Calu3 (cell line): ENCODE data around the gene HDAC8. TPM values are rescaled to one million over a fixed set of nuclear protein-coding genes. Genes with fewer than 3 reads are reported as not detected.

Experiments
- BruUV-seq: library from RNA; stranded (reverse); fragments of 400-500 nt; replicated peaks from 2 replicates; lab custom pipeline; 2021; lab: Mats Ljungman, UMichigan
- CTCF ChIA-PET: fragments of 300-600 bp; sonication (Branson Sonifier 250); formaldehyde crosslinking; loops from one replicate; lab custom pipeline; 2022; ENCODE audit warnings: antibody characterized with exemption; lab: Charles Lee
- DNase-seq: peaks from one replicate; pipeline ENCODE4 v3.0.0; 2022
- H3K27ac Mint-ChIP-seq: one replicate; pipeline ENCODE4 v1.8.0; 2022; ENCODE audit warnings: mixed read lengths; ENCODE audit not compliant: unreplicated experiment
- H3K27me3 Mint-ChIP-seq: one replicate; pipeline ENCODE4 v1.8.0; 2022; ENCODE audit warnings: mixed read lengths; ENCODE audit not compliant: unreplicated experiment
- H3K36me3 Mint-ChIP-seq: one replicate; pipeline ENCODE4 v1.8.0; 2022; ENCODE audit warnings: mild to moderate bottlenecking, moderate library complexity, mixed read lengths; ENCODE audit not compliant: insufficient read depth, unreplicated experiment
- H3K4me1 Mint-ChIP-seq: one replicate; pipeline ENCODE4 v1.8.0; 2022; ENCODE audit warnings: mild to moderate bottlenecking, low read depth, mixed read lengths; ENCODE audit not compliant: unreplicated experiment
- H3K4me3 Mint-ChIP-seq: one replicate; pipeline ENCODE4 v1.8.0; 2022; ENCODE audit warnings: mild to moderate bottlenecking, low read depth, moderate library complexity, mixed read lengths; ENCODE audit not compliant: unreplicated experiment
- H3K9me3 Mint-ChIP-seq: one replicate; pipeline ENCODE4 v1.8.0; 2022; ENCODE audit warnings: low read depth, mixed read lengths; ENCODE audit not compliant: unreplicated experiment
- intact Hi-C: fragments of 100-400 bp; cut with micrococcal nuclease; formaldehyde crosslinking; loops from one replicate; pipeline ENCODE4 v1.10.0; 2022; ENCODE audit not compliant: unreplicated experiment
- total RNA-seq: library from RNA; stranded (reverse); gene quantifications from 2 replicates; pipeline ENCODE4 v1.2.3, GENCODE V29; 2022
- TF ChIP-seq, protein P1 (sequence below): fragments of 200-600 bp; IDR thresholded peaks from one replicate; pipeline ENCODE4 v1.8.0; 2022; ENCODE audit warnings: antibody characterized with exemption; ENCODE audit not compliant: unreplicated experiment

The HDAC8 gene
- total RNA-seq, 1 experiment from 2014 or later: 52.5 TPM

DNA sequence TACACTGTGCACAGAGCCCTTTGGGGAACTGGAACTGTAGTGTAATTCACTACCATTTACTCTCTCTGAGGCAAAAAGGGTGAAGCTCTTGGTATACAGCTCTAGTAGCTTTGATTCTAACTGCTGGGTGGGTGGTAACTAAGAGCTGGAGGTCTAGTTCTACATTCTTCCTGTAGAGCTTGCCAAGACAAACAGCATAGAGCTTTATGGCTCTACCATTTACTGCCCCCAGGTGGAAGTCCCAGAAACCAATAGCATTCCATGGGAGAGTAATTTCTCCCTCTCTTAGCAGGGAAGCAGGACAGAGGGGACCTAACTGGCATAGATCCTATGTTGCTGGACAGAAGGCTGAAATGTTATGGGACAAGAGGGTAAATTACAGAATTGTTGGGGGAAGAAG, 26.7 kb downstream of the HDAC8 start:
- H3K4me3 Mint-ChIP-seq: no peak overlapping the region
- intact Hi-C loops: no loop called here
- H3K9me3 Mint-ChIP-seq: no peaks in the 10 kb centered on the region
- no peaks in the 10 kb centered on the region for H3K27me3 Mint-ChIP-seq
- peak; percentile 27 for DNase-seq
- H3K36me3 Mint-ChIP-seq: peaks cover 6% of the 10 kb centered on the region
- peaks cover 21% of the 10 kb centered on the region for H3K4me1 Mint-ChIP-seq
- no peak overlapping the region for H3K27ac Mint-ChIP-seq
- CTCF ChIA-PET: interaction anchor here (0.9 to 1.1 kb wide), 2 partner anchors 298 to 301 kb away, joined by 4 to 6 read pairs; no protein-coding TSS in a partner anchor
- no TSS peak for BruUV-seq
- TF ChIP-seq, protein P1, sequence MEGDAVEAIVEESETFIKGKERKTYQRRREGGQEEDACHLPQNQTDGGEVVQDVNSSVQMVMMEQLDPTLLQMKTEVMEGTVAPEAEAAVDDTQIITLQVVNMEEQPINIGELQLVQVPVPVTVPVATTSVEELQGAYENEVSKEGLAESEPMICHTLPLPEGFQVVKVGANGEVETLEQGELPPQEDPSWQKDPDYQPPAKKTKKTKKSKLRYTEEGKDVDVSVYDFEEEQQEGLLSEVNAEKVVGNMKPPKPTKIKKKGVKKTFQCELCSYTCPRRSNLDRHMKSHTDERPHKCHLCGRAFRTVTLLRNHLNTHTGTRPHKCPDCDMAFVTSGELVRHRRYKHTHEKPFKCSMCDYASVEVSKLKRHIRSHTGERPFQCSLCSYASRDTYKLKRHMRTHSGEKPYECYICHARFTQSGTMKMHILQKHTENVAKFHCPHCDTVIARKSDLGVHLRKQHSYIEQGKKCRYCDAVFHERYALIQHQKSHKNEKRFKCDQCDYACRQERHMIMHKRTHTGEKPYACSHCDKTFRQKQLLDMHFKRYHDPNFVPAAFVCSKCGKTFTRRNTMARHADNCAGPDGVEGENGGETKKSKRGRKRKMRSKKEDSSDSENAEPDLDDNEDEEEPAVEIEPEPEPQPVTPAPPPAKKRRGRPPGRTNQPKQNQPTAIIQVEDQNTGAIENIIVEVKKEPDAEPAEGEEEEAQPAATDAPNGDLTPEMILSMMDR: no peak

DNA sequence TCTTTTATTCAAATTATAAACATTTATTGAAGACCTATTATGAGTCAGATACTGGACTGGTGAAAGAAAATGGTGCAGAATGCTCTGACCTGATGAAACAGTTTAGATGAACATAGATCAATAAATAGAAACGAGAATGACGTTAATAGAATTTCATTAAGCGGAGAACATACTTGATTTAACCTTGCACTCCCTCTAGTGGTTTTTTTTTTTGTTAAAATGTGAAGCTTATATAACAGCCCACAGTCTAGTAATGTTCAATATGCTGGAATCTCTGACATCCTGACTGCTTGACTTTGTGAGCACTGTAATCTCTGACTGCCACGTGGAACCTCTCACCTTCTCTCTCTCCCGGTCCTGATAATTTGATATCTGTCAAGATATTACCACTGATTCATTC, 32.3 kb downstream of the HDAC8 start:
- CTCF ChIA-PET: interaction anchor here (0.6 to 1.4 kb wide), 5 partner anchors 93 to 571 kb away, joined by 3 to 5 read pairs (median 4); no protein-coding TSS in a partner anchor

DNA sequence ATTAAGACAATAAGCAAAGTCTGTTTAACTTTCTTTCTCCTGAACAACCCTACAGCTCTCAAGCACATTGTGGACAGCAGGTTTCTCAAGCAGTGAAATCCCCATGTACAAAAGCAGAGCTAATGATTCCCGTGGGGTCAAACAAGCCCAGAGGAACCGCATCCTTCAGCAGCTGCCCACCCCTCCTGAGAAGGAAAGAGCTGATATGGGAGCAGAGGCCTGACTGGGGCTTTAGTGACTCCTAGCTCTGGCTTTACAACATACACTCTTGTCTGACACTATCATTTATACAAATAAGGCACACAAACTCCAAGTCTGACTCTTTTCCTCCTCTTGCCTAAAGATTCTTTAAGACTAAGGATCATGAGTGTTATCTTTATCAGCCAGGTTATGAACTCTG, 32.8 kb downstream of the HDAC8 start:
- no peak for DNase-seq
- H3K4me3 Mint-ChIP-seq: no peak overlapping the region
- no peaks in the 10 kb centered on the region for H3K36me3 Mint-ChIP-seq
- intact Hi-C loops: loop anchor here (2.0 kb wide), 2 partner anchors 241 to 295 kb away; no protein-coding TSS in a partner anchor
- H3K9me3 Mint-ChIP-seq: no peaks in the 10 kb centered on the region
- no TSS peak for BruUV-seq
- H3K4me1 Mint-ChIP-seq: peaks cover 8% of the 10 kb centered on the region
- TF ChIP-seq, protein P1: no peak
- CTCF ChIA-PET: interaction anchor here (1.0 to 1.4 kb wide), 2 partner anchors 159 to 242 kb away, joined by 4 to 5 read pairs; no protein-coding TSS in a partner anchor
- H3K27me3 Mint-ChIP-seq: no peaks in the 10 kb centered on the region
- no peak overlapping the region for H3K27ac Mint-ChIP-seq

More for the DNA sequence above, 32.3 kb downstream of the HDAC8 start:
- no peak overlapping the region for H3K4me3 Mint-ChIP-seq
- no TSS peak for BruUV-seq
- intact Hi-C loops: loop anchor here (2.0 kb wide), 2 partner anchors 242 to 296 kb away; no protein-coding TSS in a partner anchor
- no peaks in the 10 kb centered on the region for H3K27me3 Mint-ChIP-seq
- H3K27ac Mint-ChIP-seq: no peak overlapping the region
- TF ChIP-seq, protein P1: no peak
- no peak for DNase-seq
- peaks cover 8% of the 10 kb centered on the region for H3K4me1 Mint-ChIP-seq
- no peaks in the 10 kb centered on the region for H3K36me3 Mint-ChIP-seq
- H3K9me3 Mint-ChIP-seq: no peaks in the 10 kb centered on the region

DNA sequence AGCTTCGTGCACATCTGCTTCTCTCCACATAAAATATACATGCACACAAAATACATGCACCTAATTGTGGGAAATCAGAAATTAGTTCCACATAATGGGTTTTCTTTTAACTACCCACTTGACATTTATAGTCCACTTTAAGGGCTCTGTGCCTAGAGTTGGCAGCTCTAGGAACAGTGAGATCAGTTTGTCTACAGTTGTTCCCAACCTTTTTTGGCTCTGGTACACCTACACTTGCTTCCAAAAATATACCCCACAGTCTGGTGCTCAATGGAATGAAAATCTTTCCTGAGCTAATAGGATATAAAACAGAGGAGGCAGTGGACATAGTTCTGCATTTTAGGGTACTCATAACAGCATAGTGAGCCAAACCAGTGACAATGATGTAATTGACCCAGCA, 36.1 kb downstream of the HDAC8 start:
- Mint-ChIP-seq H3K4me3 (no peak overlapping the region), H3K36me3 (no peaks in the 10 kb centered on the region), H3K27ac (no peak overlapping the region), H3K9me3 (no peaks in the 10 kb centered on the region), H3K4me1 (peaks cover 8% of the 10 kb centered on the region), H3K27me3 (no peaks in the 10 kb centered on the region)
- no peak for DNase-seq
- intact Hi-C loops: no loop called here
- CTCF ChIA-PET: no interaction called here
- TF ChIP-seq, protein P1: no peak
- no TSS peak for BruUV-seq
